ENCODE measurements around the gene EXOC7. TPM values are rescaled to one million over a fixed set of nuclear protein-coding genes. Genes with fewer than 3 reads are reported as not detected.
"Not testable (repeated sequence)": the region's sequence is repeated elsewhere in the genome, so short reads cannot be mapped to it uniquely, and the experiment has no call there.

EXOC7 gene
- total and polyA plus RNA-seq, 4 donors, result 25.7 to 138 (median 100) TPM

DNA sequence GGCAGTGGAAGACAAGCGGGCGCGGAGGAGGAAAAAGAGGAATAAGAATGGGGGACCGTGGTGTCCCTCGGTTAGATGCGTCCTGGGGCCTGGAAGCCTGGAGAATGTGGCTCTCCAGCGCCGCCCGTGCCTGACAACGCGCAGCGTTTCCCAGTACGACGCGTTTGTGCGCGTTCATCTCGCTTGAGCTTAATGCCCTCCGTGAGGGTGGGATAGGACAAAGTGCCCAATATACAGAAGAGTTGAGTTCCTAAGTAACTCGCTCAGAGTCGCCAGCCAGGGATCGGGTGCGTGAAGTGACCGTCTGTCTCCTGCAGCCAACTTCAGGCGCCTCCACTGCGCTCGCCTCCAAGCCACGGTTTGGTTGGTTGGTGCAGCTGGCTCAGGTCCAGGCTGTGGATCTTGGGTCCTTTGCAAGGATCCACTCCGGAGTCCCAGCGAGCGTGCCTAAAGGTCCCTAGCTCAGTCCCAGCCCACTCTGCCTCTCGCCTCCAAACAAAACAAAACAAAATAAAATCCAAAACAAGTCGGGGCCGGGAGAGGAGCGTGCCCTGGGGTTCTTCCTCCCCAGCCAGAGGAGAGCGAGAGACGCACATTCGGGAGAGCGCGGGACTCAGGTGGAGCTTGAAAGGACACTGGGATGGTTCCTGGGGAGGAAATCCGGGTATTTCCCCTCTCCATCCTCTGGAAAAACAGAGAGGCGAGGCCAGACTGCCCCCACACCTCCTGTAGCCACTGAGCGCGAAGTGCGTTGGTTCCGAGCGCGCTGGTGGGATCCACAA lies 28.0 kb downstream of the EXOC7 start:
- DNase-seq, result no peak
- Histone ChIP-seq H3K4me1 (ENCODE audit: control insufficient read depth in 1 of 2, insufficient read depth in 2 of 2, low read length in 2 of 2) (no peaks in the 10 kb centered on the region), H3K27ac (ENCODE audit: low read depth in 1 of 2, low read length in 2 of 2) (no peak overlapping the region), H3K4me3 (ENCODE audit: low read length in 2 of 2) (no peak overlapping the region), H3K36me3 (ENCODE audit: control insufficient read depth in 1 of 2, insufficient read depth in 2 of 2, low read length in 1 of 2) (no peaks in the 10 kb centered on the region), H3K9me3 (ENCODE audit: control insufficient read depth, low read length) (no peaks in the 10 kb centered on the region), H3K27me3 (ENCODE audit: control insufficient read depth in 1 of 2, insufficient read depth in 2 of 2, low read length in 1 of 2) (no peaks in the 10 kb centered on the region)
- 2% methylated on average over 45 to 48 of the region's 48 CpGs for WGBS, 2 donors
- intact Hi-C loops (cut with DNase I), result no loop called here
- no peak for ATAC-seq (ENCODE audit: low FRiP score)

DNA sequence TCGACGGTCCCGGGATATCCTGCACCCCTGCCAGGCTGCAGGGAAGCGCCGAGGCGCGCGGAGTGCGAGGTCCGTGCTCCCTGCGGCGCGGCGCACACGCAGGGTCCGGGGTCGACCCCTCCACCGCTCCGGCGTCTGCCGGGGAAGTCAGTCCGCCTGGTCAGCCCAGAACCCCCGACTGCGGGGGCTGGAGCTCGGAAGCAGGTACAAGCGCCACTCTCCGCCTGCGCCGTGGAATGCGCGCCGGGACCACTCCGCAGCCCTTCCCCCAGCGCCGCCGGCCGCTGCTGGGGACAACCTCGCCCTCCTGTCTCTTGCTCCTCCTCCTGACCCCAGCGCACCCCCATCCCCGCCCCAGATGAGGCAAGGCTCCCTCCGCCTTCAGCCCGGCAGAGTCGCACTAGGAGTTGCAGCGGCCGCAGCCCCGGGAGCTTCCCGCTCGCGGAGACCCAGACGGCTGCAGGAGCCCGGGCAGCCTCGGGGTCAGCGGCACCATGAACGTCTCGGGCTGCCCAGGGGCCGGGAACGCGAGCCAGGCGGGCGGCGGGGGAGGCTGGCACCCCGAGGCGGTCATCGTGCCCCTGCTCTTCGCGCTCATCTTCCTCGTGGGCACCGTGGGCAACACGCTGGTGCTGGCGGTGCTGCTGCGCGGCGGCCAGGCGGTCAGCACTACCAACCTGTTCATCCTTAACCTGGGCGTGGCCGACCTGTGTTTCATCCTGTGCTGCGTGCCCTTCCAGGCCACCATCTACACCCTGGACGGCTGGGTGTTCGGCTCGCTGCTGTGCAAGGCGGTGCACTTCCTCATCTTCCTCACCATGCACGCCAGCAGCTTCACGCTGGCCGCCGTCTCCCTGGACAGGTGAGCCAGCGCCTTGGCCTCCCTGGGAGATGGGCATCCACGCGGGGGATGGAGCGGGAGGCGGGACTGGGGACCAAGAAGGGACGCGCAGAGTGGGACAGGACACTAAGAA lies 28.9 kb downstream of the EXOC7 start, which contains the start of gene GALR2:
Gene GALR2, plus strand, starts transcription at position 392 of the 974 bp plus-strand sequence. Its CDS starts 103 bp downstream, at position 495.
- ATAC-seq (ENCODE audit: low FRiP score) (no peak), DNase-seq (no peak)
- Histone ChIP-seq H3K9me3 (ENCODE audit: control insufficient read depth, low read length) (no peaks in the 10 kb centered on the region), H3K27me3 (ENCODE audit: control insufficient read depth in 1 of 2, insufficient read depth in 2 of 2, low read length in 1 of 2) (no peaks in the 10 kb centered on the region), H3K36me3 (ENCODE audit: control insufficient read depth in 1 of 2, insufficient read depth in 2 of 2, low read length in 1 of 2) (no peaks in the 10 kb centered on the region), H3K27ac (ENCODE audit: low read depth in 1 of 2, low read length in 2 of 2) (no peak within 1 kb of the TSS), H3K4me1 (ENCODE audit: control insufficient read depth in 1 of 2, insufficient read depth in 2 of 2, low read length in 2 of 2) (no peaks in the 10 kb centered on the region), H3K4me3 (ENCODE audit: low read length in 2 of 2) (no peak within 1 kb of the TSS)
- WGBS, 2 donors, result 2% methylated on average over 86 to 92 of the region's 92 CpGs
- intact Hi-C loops (cut with DNase I), result no loop called here

DNA sequence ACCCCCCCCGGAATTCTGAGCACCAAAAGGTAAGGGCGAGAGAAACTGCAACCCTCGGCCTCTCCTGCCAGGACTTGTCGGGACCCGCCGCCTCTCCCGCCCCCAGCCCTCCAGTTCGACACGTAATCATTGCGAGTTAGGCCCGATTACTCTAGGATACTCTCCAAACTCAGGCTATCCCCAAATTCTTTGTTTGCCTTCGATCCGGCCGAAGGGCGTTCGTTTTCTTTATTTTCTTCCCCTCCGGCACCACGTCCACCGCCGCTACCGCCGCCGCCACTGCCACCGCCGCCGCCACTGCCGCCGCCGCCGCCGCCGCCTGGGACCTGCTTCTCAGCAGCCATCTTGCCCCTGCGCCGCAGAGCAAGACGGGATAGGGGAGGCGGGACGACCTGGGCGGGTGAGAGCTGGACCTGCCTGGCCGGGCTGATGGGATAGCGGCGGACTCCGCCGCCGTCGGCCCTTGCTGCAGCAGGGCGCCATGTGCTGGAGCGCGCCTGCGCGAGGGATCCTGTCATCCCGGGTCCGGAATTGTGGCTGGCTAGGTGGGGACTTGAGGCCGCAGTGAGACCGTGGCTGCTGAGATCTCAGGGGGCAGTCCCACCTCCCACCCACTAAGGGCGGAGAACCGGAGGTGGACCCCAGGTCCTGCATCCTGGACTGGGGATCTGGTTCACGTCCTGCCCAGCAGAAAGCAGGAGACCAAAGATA lies 31.3 kb downstream of the EXOC7 start, which contains the start of gene SRP68:
Gene SRP68, minus strand, starts transcription at position 370 of the 711 bp plus-strand sequence. Its CDS starts 26 bp downstream, at position 344.
- DNase-seq (peak; percentile 95 to 96), ATAC-seq (ENCODE audit: low FRiP score) (peak; percentile 96)
- no peaks in the 10 kb centered on the region for H3K9me3 ChIP-seq (ENCODE audit: control insufficient read depth, low read length)
- no peaks in the 10 kb centered on the region for H3K4me1 ChIP-seq (ENCODE audit: control insufficient read depth in 1 of 2, insufficient read depth in 2 of 2, low read length in 2 of 2)
- no peaks in the 10 kb centered on the region for H3K27me3 ChIP-seq (ENCODE audit: control insufficient read depth in 1 of 2, insufficient read depth in 2 of 2, low read length in 1 of 2)
- peaks cover 0 to 1% of the 10 kb centered on the region in 2 donors for H3K36me3 ChIP-seq (ENCODE audit: control insufficient read depth in 1 of 2, insufficient read depth in 2 of 2, low read length in 1 of 2)
- H3K27ac ChIP-seq (ENCODE audit: low read depth in 1 of 2, low read length in 2 of 2), result no peak within 1 kb of the TSS
- H3K4me3 ChIP-seq (ENCODE audit: low read length in 2 of 2), result peak within 1 kb of the TSS; percentile 29 to 52
- intact Hi-C loops (cut with DNase I), result no loop called here
- WGBS, 2 donors, result 0% methylated on average over 51 to 57 of the region's 57 CpGs

GRCh38 chr17:76071531-76072147 lies 31.9 kb downstream of the EXOC7 start:
- intact Hi-C loops (cut with DNase I), result no loop called here
- Histone ChIP-seq H3K4me1 (ENCODE audit: control insufficient read depth in 1 of 2, insufficient read depth in 2 of 2, low read length in 2 of 2) (no peaks in the 10 kb centered on the region), H3K27me3 (ENCODE audit: control insufficient read depth in 1 of 2, insufficient read depth in 2 of 2, low read length in 1 of 2) (no peaks in the 10 kb centered on the region), H3K9me3 (ENCODE audit: control insufficient read depth, low read length) (no peaks in the 10 kb centered on the region), H3K27ac (ENCODE audit: low read depth in 1 of 2, low read length in 2 of 2) (no peak overlapping the region), H3K36me3 (ENCODE audit: control insufficient read depth in 1 of 2, insufficient read depth in 2 of 2, low read length in 1 of 2) (peaks cover 0 to 6% of the 10 kb centered on the region in 2 donors), H3K4me3 (ENCODE audit: low read length in 2 of 2) (peak overlapping the region; percentile 20 to 52)
- ATAC-seq (ENCODE audit: low FRiP score) (no peak), DNase-seq (no peak)
- 8 to 10% methylated on average over 15 of the region's 15 CpGs for WGBS, 2 donors

DNA sequence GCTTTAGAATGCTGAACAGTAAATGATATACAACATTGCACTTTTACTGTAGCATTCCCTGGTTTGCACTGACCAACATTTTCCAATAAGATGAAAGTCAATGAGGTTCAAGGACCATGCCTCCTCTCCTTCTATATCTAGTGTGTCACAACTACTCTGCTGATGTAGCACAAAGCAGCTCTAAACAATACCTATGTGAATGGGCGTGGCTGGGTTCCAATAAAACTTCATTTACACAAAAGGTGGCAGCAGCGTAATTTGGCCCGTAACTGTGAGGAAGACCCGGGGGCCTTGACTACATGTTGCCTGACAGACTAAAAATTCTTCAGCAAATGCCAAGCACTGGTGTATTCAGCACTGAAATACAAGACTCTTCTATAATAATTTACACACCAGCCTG lies 37.8 kb downstream of the EXOC7 start:
- Histone ChIP-seq H3K27me3 (ENCODE audit: control insufficient read depth in 1 of 2, insufficient read depth in 2 of 2, low read length in 1 of 2) (no peaks in the 10 kb centered on the region), H3K4me3 (ENCODE audit: low read length in 2 of 2) (no peak overlapping the region), H3K27ac (ENCODE audit: low read depth in 1 of 2, low read length in 2 of 2) (no peak overlapping the region), H3K4me1 (ENCODE audit: control insufficient read depth in 1 of 2, insufficient read depth in 2 of 2, low read length in 2 of 2) (no peaks in the 10 kb centered on the region), H3K9me3 (ENCODE audit: control insufficient read depth, low read length) (no peaks in the 10 kb centered on the region), H3K36me3 (ENCODE audit: control insufficient read depth in 1 of 2, insufficient read depth in 2 of 2, low read length in 1 of 2) (peaks cover 6 to 16% of the 10 kb centered on the region in 2 donors)
- intact Hi-C loops (cut with DNase I), result no loop called here
- no peak for ATAC-seq (ENCODE audit: low FRiP score)
- DNase-seq, result peak in 1 of 2 donors; percentile 7
- 80 to 87% methylated on average over 4 of the region's 4 CpGs for WGBS, 2 donors

GRCh38 chr17:76063875-76064546 lies 39.6 kb downstream of the EXOC7 start:
- ATAC-seq (ENCODE audit: low FRiP score), result no peak
- peaks cover 13 to 18% of the 10 kb centered on the region in 2 donors for H3K36me3 ChIP-seq (ENCODE audit: control insufficient read depth in 1 of 2, insufficient read depth in 2 of 2, low read length in 1 of 2)
- no peaks in the 10 kb centered on the region for H3K4me1 ChIP-seq (ENCODE audit: control insufficient read depth in 1 of 2, insufficient read depth in 2 of 2, low read length in 2 of 2)
- no peak overlapping the region for H3K27ac ChIP-seq (ENCODE audit: low read depth in 1 of 2, low read length in 2 of 2)
- no peak overlapping the region for H3K4me3 ChIP-seq (ENCODE audit: low read length in 2 of 2)
- peak in 1 of 2 donors; percentile 15 for DNase-seq
- 85 to 86% methylated on average over 15 of the region's 15 CpGs for WGBS, 2 donors
- no peaks in the 10 kb centered on the region for H3K9me3 ChIP-seq (ENCODE audit: control insufficient read depth, low read length)
- H3K27me3 ChIP-seq (ENCODE audit: control insufficient read depth in 1 of 2, insufficient read depth in 2 of 2, low read length in 1 of 2), result no peaks in the 10 kb centered on the region
- intact Hi-C loops (cut with DNase I), result no loop called here

GRCh38 chr17:76058264-76058663 lies 45.3 kb downstream of the EXOC7 start:
- H3K4me1 ChIP-seq (ENCODE audit: control insufficient read depth in 1 of 2, insufficient read depth in 2 of 2, low read length in 2 of 2); ATAC-seq (ENCODE audit: low FRiP score); H3K27me3 ChIP-seq (ENCODE audit: control insufficient read depth in 1 of 2, insufficient read depth in 2 of 2, low read length in 1 of 2); H3K27ac ChIP-seq (ENCODE audit: low read depth in 1 of 2, low read length in 2 of 2); H3K9me3 ChIP-seq (ENCODE audit: control insufficient read depth, low read length); H3K4me3 ChIP-seq (ENCODE audit: low read length in 2 of 2); intact Hi-C loops (cut with DNase I): not testable (repeated sequence)
- WGBS, 2 donors, result 86 to 92% methylated on average over 6 of the region's 6 CpGs
- DNase-seq, result peak in 1 of 2 donors; percentile 14
- peaks cover 9 to 11% of the 10 kb centered on the region in 2 donors for H3K36me3 ChIP-seq (ENCODE audit: control insufficient read depth in 1 of 2, insufficient read depth in 2 of 2, low read length in 1 of 2)

Measured in aorta (tissue), 5 donors.